ENCODE measurements around the gene SHOX.

- no peak for TF ChIP-seq CTCF (IDR thresholded peaks at IDR 0.05)
- TF ChIP-seq POLR2A (IDR thresholded peaks at IDR 0.05), result no peak
These were observed 44.8 kb downstream of the SHOX start for GRCh38 chrX:675279-675954.
